SK-N-MC (cell line): ENCODE measurements around the gene RBM26.

Experiments
- DNase-seq: peaks from one replicate; pipeline ENCODE4 v3.0.0-alpha.2; 2011; ENCODE audit warnings: low read depth, low spot score
- H3K27ac ChIP-seq: fragments of 200-600 bp; sonication (generic); 2 replicates; pipeline ENCODE4 v1.5.1; 2016; ENCODE audit warnings: mixed run types
- H3K36me3 ChIP-seq: fragments of 200-600 bp; sonication (generic); 2 replicates; pipeline ENCODE4 v1.6.1; 2017; ENCODE audit warnings: antibody characterized with exemption, low read length, mixed read lengths; ENCODE audit not compliant: insufficient read depth
- H3K4me3 ChIP-seq: fragments of 200-600 bp; sonication (generic); 2 replicates; pipeline ENCODE4 v1.5.1; 2016
- H3K9ac ChIP-seq: fragments of 200-600 bp; sonication (generic); 2 replicates; pipeline ENCODE4 v1.8.0; 2017; ENCODE audit warnings: mixed run types, mixed read lengths; ENCODE audit not compliant: insufficient read length
- H3K9me3 ChIP-seq: fragments of 200-600 bp; sonication (generic); 2 replicates; pipeline ENCODE4 v1.6.1; 2017; ENCODE audit warnings: low read depth, mild to moderate bottlenecking, antibody characterized with exemption, low read length, moderate library complexity, mixed read lengths
- EZH2 ChIP-seq: fragments of 200-600 bp; sonication (generic); IDR thresholded peaks from one replicate; pipeline ENCODE4 v1.6.1; 2017; ENCODE audit warnings: antibody characterized with exemption
- FOXP2 ChIP-seq: optimal IDR thresholded peaks from 2 replicates; pipeline ENCODE3; 2011; ENCODE audit warnings: mild to moderate bottlenecking, moderate library complexity; ENCODE audit not compliant: insufficient read depth; ENCODE audit errors: extremely low read length, control extremely low read depth
- POLR2AphosphoS5 ChIP-seq: IDR thresholded peaks from 2 replicates; pipeline ENCODE4 v1.6.1; 2012; ENCODE audit warnings: mild to moderate bottlenecking, low read depth, low read length, borderline replicate concordance

Gene RBM26

GRCh38 chr13:79271616-79272015, 134.4 kb downstream of the RBM26 start:
- TF ChIP-seq EZH2 (no peak), POLR2AphosphoS5 (no peak), FOXP2 (no peak)
- Histone ChIP-seq H3K27ac (no peak overlapping the region), H3K36me3 (no peaks in the 10 kb centered on the region), H3K9me3 (no peaks in the 10 kb centered on the region), H3K9ac (no peak overlapping the region), H3K4me3 (no peak overlapping the region)
- DNase-seq, result no peak

- TF ChIP-seq FOXP2 (no peak), EZH2 (no peak), POLR2AphosphoS5 (no peak)
- Histone ChIP-seq H3K4me3 (no peak overlapping the region), H3K36me3 (no peaks in the 10 kb centered on the region), H3K9ac (no peak overlapping the region), H3K27ac (no peak overlapping the region), H3K9me3 (no peaks in the 10 kb centered on the region)
- no peak for DNase-seq
These were observed 135.2 kb downstream of the RBM26 start for GRCh38 chr13:79270859-79271258.
